SK-N-SH (cell line): Measurements from ENCODE around the gene SMAP1. TPM values are rescaled to one million over a fixed set of nuclear protein-coding genes. Genes with fewer than 3 reads are reported as not detected.

Source experiments
- CTCF ChIA-PET: fragments of 300-600, 350-600 bp; formaldehyde crosslinking; extraction: SDS; loops from one replicate; lab custom pipeline; 2021; lab: Yijun Ruan, JAX
- POLR2A ChIA-PET: fragments of 350-600 bp; sonication (Branson Sonifier 250); formaldehyde crosslinking; extraction: SDS; loops from one replicate; lab custom pipeline; 2020; ENCODE audit warnings: antibody characterized with exemption, inconsistent platforms; lab: Yijun Ruan, JAX
- DNase-seq: peaks from one replicate; pipeline ENCODE4 v3.0.0; 2012
- H2AFZ ChIP-seq: fragments of 200-600 bp; sonication (generic); 2 replicates; pipeline ENCODE4 v1.8.1; 2016; ENCODE audit warnings: antibody characterized with exemption, mild to moderate bottlenecking, low read depth
- H3F3A ChIP-seq: fragments of 200-600 bp; sonication (generic); replicated peaks from 2 replicates; pipeline ENCODE3; 2016; ENCODE audit warnings: antibody characterized with exemption, mild to moderate bottlenecking; ENCODE audit not compliant: insufficient read depth
- H3K27ac ChIP-seq, 2 experiments: fragments of 200-500 bp in 1 of 2; fragments of 200-600 bp in 1 of 2; sonication (Bioruptor generic) in 1 of 2; sonication (generic), shearing (Covaris generic) in 1 of 2; 2 replicates each; pipeline versions ENCODE4 v1.5.1 to v1.6.1; 2014 to 2016; ENCODE audit warnings: low read depth in 2 of 2, inconsistent platforms in 1 of 2, low read length in 1 of 2, mild to moderate bottlenecking in 1 of 2, mixed read lengths in 1 of 2
- H3K27me3 ChIP-seq: fragments of 200-600 bp; sonication (generic), shearing (Covaris generic); 2 replicates; pipeline ENCODE4 v1.6.1; 2016; ENCODE audit warnings: mixed run types; ENCODE audit not compliant: insufficient read depth
- H3K36me3 ChIP-seq, 2 experiments: fragments of 200-500 bp in 1 of 2; fragments of 200-600 bp in 1 of 2; sonication (Bioruptor generic) in 1 of 2; sonication (generic) in 1 of 2; replicated peaks in 1 of 2; 2 replicates each; pipeline versions ENCODE3 to v1.5.1; 2014 to 2016; ENCODE audit warnings: low read length in 1 of 2, mild to moderate bottlenecking in 1 of 2; ENCODE audit not compliant: insufficient read depth in 2 of 2, control insufficient read depth in 1 of 2
- H3K4me1 ChIP-seq, 2 experiments: fragments of 200-500 bp in 1 of 2; fragments of 200-600 bp in 1 of 2; sonication (Bioruptor generic) in 1 of 2; sonication (generic), shearing (Covaris generic) in 1 of 2; 2 replicates each; pipeline versions ENCODE4 v1.5.1 to v1.6.1; 2014 to 2016; ENCODE audit warnings: low read depth in 1 of 2, low read length in 1 of 2, mixed run types in 1 of 2; ENCODE audit not compliant: insufficient read depth in 2 of 2, control insufficient read depth in 1 of 2
- H3K4me2 ChIP-seq: fragments of 200-600 bp; sonication (generic), shearing (Covaris generic); 2 replicates; pipeline ENCODE4 v1.6.1; 2017; ENCODE audit warnings: mixed run types
- H3K4me3 ChIP-seq, 2 experiments: fragments of 200-500 bp in 1 of 2; fragments of 200-600 bp in 1 of 2; sonication (Bioruptor generic) in 1 of 2; sonication (generic), shearing (Covaris generic) in 1 of 2; 2 replicates each; pipeline versions ENCODE4 v1.5.1 to v1.8.1; 2014 to 2016; ENCODE audit warnings: low read depth in 2 of 2, inconsistent platforms in 1 of 2, low read length in 1 of 2, mild to moderate bottlenecking in 1 of 2, mixed read lengths in 1 of 2, moderate library complexity in 1 of 2
- H3K79me2 ChIP-seq: fragments of 200-600 bp; sonication (generic); 2 replicates; pipeline ENCODE4 v1.8.1; 2017; ENCODE audit warnings: mild to moderate bottlenecking; ENCODE audit not compliant: insufficient read depth
- H3K9ac ChIP-seq: fragments of 200-600 bp; sonication (generic); 2 replicates; pipeline ENCODE4 v1.6.1; 2017; ENCODE audit warnings: mixed run types
- H3K9me2 ChIP-seq: fragments of 200-600 bp; sonication (generic); 2 replicates; pipeline ENCODE4 v1.6.1; 2017; ENCODE audit warnings: mixed run types
- H3K9me3 ChIP-seq: fragments of 200-600 bp; sonication (generic); 2 replicates; pipeline ENCODE4 v1.6.1; 2017; ENCODE audit warnings: mixed run types, mild to moderate bottlenecking, moderate library complexity
- H4K20me1 ChIP-seq: fragments of 200-600 bp; sonication (generic); 2 replicates; pipeline ENCODE4 v1.6.1; 2017; ENCODE audit warnings: mild to moderate bottlenecking, mixed run types; ENCODE audit not compliant: insufficient read depth
- CHD2 ChIP-seq: fragments of 150-350 bp; IDR thresholded peaks from 2 replicates; pipeline ENCODE4 v1.6.1; 2018; ENCODE audit warnings: low read length; ENCODE audit not compliant: partially characterized antibody
- CTCF ChIP-seq: fragments of 200-600 bp; sonication (generic); IDR thresholded peaks from 2 replicates; pipeline ENCODE4 v1.6.1; 2017; ENCODE audit warnings: antibody characterized with exemption, mild to moderate bottlenecking, moderate library complexity
- EZH2phosphoT487 ChIP-seq: fragments of 200-600 bp; sonication (generic); IDR thresholded peaks from 2 replicates; pipeline ENCODE4 v1.6.1; 2017; ENCODE audit warnings: low read depth, mixed run types, mild to moderate bottlenecking, antibody characterized with exemption, moderate library complexity, borderline replicate concordance
- FOSL2 ChIP-seq: IDR thresholded peaks from 2 replicates; pipeline ENCODE4 v1.4.0; 2012; ENCODE audit warnings: low read depth, mild to moderate bottlenecking, moderate library complexity, borderline replicate concordance
- FOXJ3 ChIP-seq: sonication (generic); formaldehyde crosslinking; IDR thresholded peaks from 2 replicates; pipeline ENCODE4 v1.5.1; 2020; ENCODE audit warnings: mild to moderate bottlenecking, missing genetic modification reagents
- FOXM1 ChIP-seq: IDR thresholded peaks from 2 replicates; pipeline ENCODE4 v1.4.0; 2012; ENCODE audit warnings: low read depth, mild to moderate bottlenecking
- GABPA ChIP-seq: IDR thresholded peaks from 2 replicates; pipeline ENCODE4 v1.4.0; 2012; ENCODE audit warnings: low read depth, mild to moderate bottlenecking
- GATA2 ChIP-seq: sonication (generic); formaldehyde crosslinking; IDR thresholded peaks from 2 replicates; pipeline ENCODE4 v1.5.0; 2020; ENCODE audit warnings: mild to moderate bottlenecking, missing genetic modification reagents
- JUND ChIP-seq: IDR thresholded peaks from 2 replicates; pipeline ENCODE4 v1.4.0; 2012
- MEF2A ChIP-seq: IDR thresholded peaks from 2 replicates; pipeline ENCODE4 v1.4.0; 2012; ENCODE audit warnings: low read depth, borderline replicate concordance
- MXI1 ChIP-seq: IDR thresholded peaks from 2 replicates; pipeline ENCODE4 v1.6.1; 2012; ENCODE audit warnings: mild to moderate bottlenecking, low read depth, low read length, improper control_type of control experiment
- NFIC ChIP-seq: IDR thresholded peaks from 2 replicates; pipeline ENCODE4 v1.4.0; 2012; ENCODE audit warnings: borderline replicate concordance
- NRF1 ChIP-seq: IDR thresholded peaks from 2 replicates; pipeline ENCODE4 v1.6.1; 2012; ENCODE audit warnings: low read depth, mild to moderate bottlenecking, low read length
- POLR2AphosphoS5 ChIP-seq: IDR thresholded peaks from 2 replicates; pipeline ENCODE4 v1.6.1; 2012; ENCODE audit warnings: low read depth, low read length
- RAD21 ChIP-seq: IDR thresholded peaks from 2 replicates; pipeline ENCODE4 v1.6.1; 2012; ENCODE audit warnings: mild to moderate bottlenecking, low read length
- RFX5 ChIP-seq: IDR thresholded peaks from 2 replicates; pipeline ENCODE4 v1.6.1; 2012; ENCODE audit warnings: mild to moderate bottlenecking, improper control_type of control experiment, low read length
- SIN3A ChIP-seq: IDR thresholded peaks from 2 replicates; pipeline ENCODE4 v1.6.1; 2012; ENCODE audit warnings: low read depth, mild to moderate bottlenecking, low read length, moderate library complexity, borderline replicate concordance
- SMC3 ChIP-seq: IDR thresholded peaks from 2 replicates; pipeline ENCODE4 v1.6.1; 2012; ENCODE audit warnings: low read depth, low read length, improper control_type of control experiment
- TAF1 ChIP-seq: IDR thresholded peaks from 2 replicates; pipeline ENCODE4 v1.6.1; 2012; ENCODE audit warnings: low read depth, mild to moderate bottlenecking, low read length, moderate library complexity, borderline replicate concordance
- TEAD4 ChIP-seq: IDR thresholded peaks from 2 replicates; pipeline ENCODE4 v1.4.0; 2012; ENCODE audit warnings: mild to moderate bottlenecking, borderline replicate concordance; ENCODE audit not compliant: insufficient read depth
- YY1 ChIP-seq: IDR thresholded peaks from 2 replicates; pipeline ENCODE4 v1.4.0; 2012; ENCODE audit warnings: low read depth, mild to moderate bottlenecking
- WGBS: methylation state at CpG from one replicate; pipeline ENCODE4 v1.1.6; 2017; ENCODE audit warnings: low lambda C conversion rate; 5-methylcytosine and 5-hydroxymethylcytosine counted together
- polyA plus RNA-seq, 3 experiments: library from polyadenylated mRNA; depleted of rRNA; stranded (reverse); fragments of >200 nt; gene quantifications; 2 replicates each; pipeline ENCODE4 v1.2.3, GENCODE V29; 2012

Gene SMAP1
- polyA plus RNA-seq, 1 of the 3 experiments (the other 2 are of a cell fraction): 12.6 TPM

GRCh38 chr6:70686548-70687133 is 19.0 kb downstream of the SMAP1 start:
- TF ChIP-seq EZH2phosphoT487: no peak
- no peak for TF ChIP-seq TEAD4
- no peak for TF ChIP-seq RFX5
- TF ChIP-seq CHD2: no peak
- TF ChIP-seq RAD21: peak; percentile 73
- TF ChIP-seq JUND: no peak
- TF ChIP-seq SIN3A: no peak
- no peak for TF ChIP-seq NRF1
- TF ChIP-seq MXI1: no peak
- peak; percentile 88 for TF ChIP-seq CTCF
- no peak for TF ChIP-seq POLR2AphosphoS5
- no peak for TF ChIP-seq GABPA
- TF ChIP-seq YY1: no peak
- TF ChIP-seq FOXJ3: no peak
- TF ChIP-seq NFIC: no peak
- TF ChIP-seq MEF2A: no peak
- no peak for TF ChIP-seq TAF1
- TF ChIP-seq FOSL2: no peak
- peak; percentile 61 for TF ChIP-seq SMC3
- no peak for TF ChIP-seq FOXM1
- no peak for TF ChIP-seq GATA2
- TF ChIP-seq, all 33 proteins: peak for 3
- H3K9me3 ChIP-seq: no peaks in the 10 kb centered on the region
- H4K20me1 ChIP-seq: peaks cover 13% of the 10 kb centered on the region
- no peak overlapping the region for H3K9ac ChIP-seq
- H3K36me3 ChIP-seq: peaks cover 0 to 3% of the 10 kb centered on the region in 2 experiments
- H3K4me2 ChIP-seq: no peak overlapping the region
- peak; percentile 24 for DNase-seq
- CTCF ChIA-PET: interaction anchor here (0.6 to 3.1 kb wide), 49 partner anchors 9 to 466 kb away, joined by 3 to 27 read pairs (median 4); partner anchors contain the start of genes FAM135A, SDHAF4 and SMAP1
- H3K27me3 ChIP-seq: no peaks in the 10 kb centered on the region
- no peak overlapping the region for H2AFZ ChIP-seq
- peaks cover 52% of the 10 kb centered on the region for H3K79me2 ChIP-seq
- no peaks in the 10 kb centered on the region for H3K9me2 ChIP-seq
- 1% methylated on average over 3 of the region's 3 CpGs for WGBS
- POLR2A ChIA-PET: no interaction called here
- H3F3A ChIP-seq: peaks cover 11% of the 10 kb centered on the region
- H3K4me3 ChIP-seq: no peak overlapping the region; a peak in 1 of 4 replicates
- no peaks in the 10 kb centered on the region for H3K4me1 ChIP-seq
- H3K27ac ChIP-seq: no peak overlapping the region
